GM10248 (cell line): ENCODE measurements around the gene LRRFIP1.

Source experiments
- CTCF ChIA-PET: fragments of 300-600 bp; sonication (Branson Sonifier 250); formaldehyde crosslinking; extraction: SDS; loops from one replicate; lab custom pipeline; 2021; ENCODE audit warnings: antibody characterized with exemption; lab: Yijun Ruan, JAX
- POLR2A ChIA-PET: fragments of 350-650 bp; sonication (Branson Sonifier 250); formaldehyde crosslinking; extraction: SDS; loops from one replicate; lab custom pipeline; 2020; ENCODE audit warnings: antibody characterized with exemption; lab: Yijun Ruan, JAX
- DNase-seq: peaks from one replicate; pipeline ENCODE4 v3.0.0; 2012; ENCODE audit errors: extremely low spot score
- CTCF ChIP-seq: IDR thresholded peaks from 2 replicates; pipeline ENCODE4 v1.5.1; 2012; ENCODE audit warnings: mild to moderate bottlenecking, low read depth; ENCODE audit errors: extremely low read depth, missing control alignments, control extremely low read depth

Gene LRRFIP1

GRCh38 chr2:237637429-237638135 is 10.2 kb downstream of the LRRFIP1 start:
- TF ChIP-seq CTCF: no peak
- ChIA-PET CTCF (interaction anchor here (1.4 kb wide), 1 partner anchor 107 kb away, joined by 4 read pairs; no protein-coding TSS in a partner anchor), POLR2A (no interaction called here)
- DNase-seq: no peak

- DNase-seq: no peak
- TF ChIP-seq CTCF: no peak
- POLR2A ChIA-PET: no interaction called here
- CTCF ChIA-PET: interaction anchor here (1.4 kb wide), 1 partner anchor 107 kb away, joined by 4 read pairs; no protein-coding TSS in a partner anchor
These were observed 10.8 kb downstream of the LRRFIP1 start for GRCh38 chr2:237638176-237638575.

GRCh38 chr2:237639052-237639835 is 11.9 kb downstream of the LRRFIP1 start:
- TF ChIP-seq CTCF: no peak
- no peak for DNase-seq
- CTCF ChIA-PET: no interaction called here
- POLR2A ChIA-PET: no interaction called here

GRCh38 chr2:237639836-237640220 is 12.4 kb downstream of the LRRFIP1 start:
- CTCF ChIA-PET: no interaction called here
- TF ChIP-seq CTCF: no peak
- POLR2A ChIA-PET: no interaction called here
- DNase-seq: no peak

GRCh38 chr2:237640493-237640998 is 13.2 kb downstream of the LRRFIP1 start:
- POLR2A ChIA-PET: no interaction called here
- CTCF ChIA-PET: no interaction called here
- no peak for DNase-seq
- no peak for TF ChIP-seq CTCF

GRCh38 chr2:237642038-237642734 is 14.8 kb downstream of the LRRFIP1 start:
- ChIA-PET CTCF (no interaction called here), POLR2A (no interaction called here)
- no peak for TF ChIP-seq CTCF
- DNase-seq: no peak
